ENCODE measurements around the gene RAD51B. TPM values are rescaled to one million over a fixed set of nuclear protein-coding genes. Genes with fewer than 3 reads are reported as not detected.
"Not testable (repeated sequence)": the region's sequence is repeated elsewhere in the genome, so short reads cannot be mapped to it uniquely, and the experiment has no call there.

Gene RAD51B
- total RNA-seq, 1 experiment from 2014 or later = 8.5 TPM

DNA sequence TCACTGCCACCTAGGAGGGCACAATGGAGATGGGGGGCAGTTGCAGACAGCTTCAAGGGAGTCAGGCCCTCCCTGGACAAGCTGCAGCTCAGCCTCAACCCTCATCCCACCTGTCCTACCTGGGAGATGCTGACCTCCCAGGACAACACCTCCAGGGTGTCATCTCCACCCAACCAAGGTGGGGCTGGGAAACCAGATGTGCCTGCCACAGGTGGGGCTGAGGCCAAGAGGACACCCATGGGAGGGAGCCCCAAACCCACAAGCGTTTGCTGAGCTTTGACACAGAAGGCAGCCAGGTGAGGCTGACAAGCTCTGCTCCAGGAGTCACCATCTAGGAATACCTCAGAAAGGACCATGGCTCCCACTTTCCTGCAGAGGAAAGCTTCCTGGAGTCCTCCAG, 941.8 kb downstream of the RAD51B start:
- POLR2A ChIA-PET = no interaction called here
- H3K27ac ChIP-seq (ENCODE audit: low read length) = no peak overlapping the region
- DNase-seq (ENCODE audit: low read depth, low spot score) (no peak), ATAC-seq (no peak)
- no peaks in the 10 kb centered on the region for H3K9me3 ChIP-seq (ENCODE audit: control insufficient read depth, insufficient read depth, low read depth, low read length)
- no peak overlapping the region for H3K4me3 ChIP-seq (ENCODE audit: low read depth in 2 of 2, low read length in 2 of 2)
- no peaks in the 10 kb centered on the region for H3K36me3 ChIP-seq (ENCODE audit: control insufficient read depth, insufficient read depth, low read length)
- CTCF ChIA-PET = no interaction called here
- no TSS peak for BruUV-seq (replicated peaks)
- TF ChIP-seq TCF7L2 (IDR thresholded peaks at IDR 0.05; ENCODE audit: low read depth, low read length) (no peak), POLR2AphosphoS5 (IDR thresholded peaks at IDR 0.05; ENCODE audit: low read depth, low read length) (no peak), REST (IDR thresholded peaks at IDR 0.05; ENCODE audit: insufficient read depth in 1 of 2, low read depth in 2 of 2, low read length in 1 of 2) (no peak), SIN3A (IDR thresholded peaks at IDR 0.05; ENCODE audit: borderline replicate concordance, insufficient read depth, low read depth, low read length) (no peak)
- TF ChIP-seq, protein P1, sequence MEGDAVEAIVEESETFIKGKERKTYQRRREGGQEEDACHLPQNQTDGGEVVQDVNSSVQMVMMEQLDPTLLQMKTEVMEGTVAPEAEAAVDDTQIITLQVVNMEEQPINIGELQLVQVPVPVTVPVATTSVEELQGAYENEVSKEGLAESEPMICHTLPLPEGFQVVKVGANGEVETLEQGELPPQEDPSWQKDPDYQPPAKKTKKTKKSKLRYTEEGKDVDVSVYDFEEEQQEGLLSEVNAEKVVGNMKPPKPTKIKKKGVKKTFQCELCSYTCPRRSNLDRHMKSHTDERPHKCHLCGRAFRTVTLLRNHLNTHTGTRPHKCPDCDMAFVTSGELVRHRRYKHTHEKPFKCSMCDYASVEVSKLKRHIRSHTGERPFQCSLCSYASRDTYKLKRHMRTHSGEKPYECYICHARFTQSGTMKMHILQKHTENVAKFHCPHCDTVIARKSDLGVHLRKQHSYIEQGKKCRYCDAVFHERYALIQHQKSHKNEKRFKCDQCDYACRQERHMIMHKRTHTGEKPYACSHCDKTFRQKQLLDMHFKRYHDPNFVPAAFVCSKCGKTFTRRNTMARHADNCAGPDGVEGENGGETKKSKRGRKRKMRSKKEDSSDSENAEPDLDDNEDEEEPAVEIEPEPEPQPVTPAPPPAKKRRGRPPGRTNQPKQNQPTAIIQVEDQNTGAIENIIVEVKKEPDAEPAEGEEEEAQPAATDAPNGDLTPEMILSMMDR (IDR thresholded peaks at IDR 0.05) = no peak
- H3K4me1 ChIP-seq (ENCODE audit: control insufficient read depth, insufficient read depth, low read length) = no peaks in the 10 kb centered on the region
- H3K27me3 ChIP-seq (ENCODE audit: control insufficient read depth, insufficient read depth, low read length) = no peaks in the 10 kb centered on the region
- intact Hi-C loops (cut with micrococcal nuclease; ENCODE audit: unreplicated experiment) = no loop called here
- in situ Hi-C loops (cut with HindIII; ENCODE audit: low pct_unique_long_range_greater_than_20kb, low sequenced_read_pairs) = no loop called here

DNA sequence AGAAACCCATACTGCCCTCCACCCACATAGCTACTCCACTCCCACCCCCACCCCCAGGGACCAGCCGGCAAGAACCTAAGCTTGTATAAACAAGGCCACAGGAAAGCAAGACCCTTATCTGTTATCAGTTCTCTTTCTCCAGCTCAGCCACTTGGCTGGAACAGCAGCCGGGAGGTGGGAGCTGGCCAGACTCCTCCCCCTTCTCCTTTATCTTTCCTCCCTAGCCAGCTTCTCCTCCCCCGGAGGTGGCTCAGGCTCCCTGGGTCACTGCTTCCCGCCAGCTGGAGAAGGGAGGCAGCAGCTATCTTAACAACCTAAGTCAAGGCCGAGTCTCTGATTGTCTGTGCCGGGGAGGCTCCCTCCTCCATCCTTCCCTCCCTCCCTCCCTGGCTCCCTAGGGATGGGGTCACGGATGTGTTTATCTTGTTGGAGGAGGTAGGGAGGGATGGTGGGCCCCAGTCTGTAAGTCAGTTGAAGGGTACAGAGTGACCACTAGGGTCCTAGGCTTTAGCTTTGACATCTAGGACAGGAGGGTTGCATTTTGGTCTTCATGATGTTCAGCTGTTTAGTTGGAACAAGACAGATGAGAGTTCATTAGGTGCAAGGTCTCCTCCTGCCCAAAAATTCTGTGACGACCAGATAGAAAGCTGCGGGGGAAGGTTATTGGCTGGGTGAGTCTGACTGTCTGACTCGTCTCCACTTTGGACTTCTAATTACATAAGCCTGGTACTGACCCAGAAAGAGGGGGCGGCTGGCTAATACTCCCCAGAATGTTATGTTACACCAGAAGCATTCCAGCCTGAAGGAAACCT, 943.6 kb downstream of the RAD51B start:
- intact Hi-C loops (cut with micrococcal nuclease; ENCODE audit: unreplicated experiment) (no loop called here), in situ Hi-C loops (cut with HindIII; ENCODE audit: low pct_unique_long_range_greater_than_20kb, low sequenced_read_pairs) (no loop called here)
- H3K4me1 ChIP-seq (ENCODE audit: control insufficient read depth, insufficient read depth, low read length) = no peaks in the 10 kb centered on the region
- BruUV-seq (replicated peaks) = no TSS peak
- ChIA-PET POLR2A (interaction anchor here (0.6 kb wide), 1 partner anchor 214 kb away, joined by 5 read pairs; no protein-coding TSS in a partner anchor), CTCF (no interaction called here)
- H3K9me3 ChIP-seq (ENCODE audit: control insufficient read depth, insufficient read depth, low read depth, low read length) = no peaks in the 10 kb centered on the region
- H3K36me3 ChIP-seq (ENCODE audit: control insufficient read depth, insufficient read depth, low read length) = no peaks in the 10 kb centered on the region
- TF ChIP-seq TCF7L2 (IDR thresholded peaks at IDR 0.05; ENCODE audit: low read depth, low read length) (no peak), POLR2AphosphoS5 (IDR thresholded peaks at IDR 0.05; ENCODE audit: low read depth, low read length) (no peak), SIN3A (IDR thresholded peaks at IDR 0.05; ENCODE audit: borderline replicate concordance, insufficient read depth, low read depth, low read length) (no peak), REST (IDR thresholded peaks at IDR 0.05; ENCODE audit: insufficient read depth in 1 of 2, low read depth in 2 of 2, low read length in 1 of 2) (no peak)
- TF ChIP-seq, protein P1 (IDR thresholded peaks at IDR 0.05) = no peak
- H3K4me3 ChIP-seq (ENCODE audit: low read depth in 2 of 2, low read length in 2 of 2) = no peak overlapping the region
- no peaks in the 10 kb centered on the region for H3K27me3 ChIP-seq (ENCODE audit: control insufficient read depth, insufficient read depth, low read length)
- H3K27ac ChIP-seq (ENCODE audit: low read length) = no peak overlapping the region
- ATAC-seq = no peak
- DNase-seq (ENCODE audit: low read depth, low spot score) = no peak

DNA sequence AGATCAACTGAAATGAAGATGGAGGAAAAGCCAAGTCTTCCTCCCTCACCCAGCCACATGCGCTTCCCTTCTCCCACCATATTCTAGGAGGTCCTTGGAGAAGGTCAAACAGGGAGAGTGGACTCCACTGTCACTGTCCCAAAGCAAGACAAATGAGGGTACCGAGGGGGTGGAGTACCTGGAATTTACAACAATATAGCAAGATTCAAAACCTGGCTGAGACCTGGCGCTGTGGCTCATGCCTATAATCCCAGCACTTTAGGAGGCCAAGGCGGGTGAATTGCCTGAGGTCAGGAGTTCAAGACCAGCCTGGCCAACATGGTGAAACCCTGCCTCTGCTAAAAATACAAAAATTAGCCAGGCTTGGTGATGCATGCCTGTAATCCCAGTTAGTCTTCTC, 944.3 kb downstream of the RAD51B start:
- CTCF ChIA-PET; POLR2A ChIA-PET; H3K9me3 ChIP-seq (ENCODE audit: control insufficient read depth, insufficient read depth, low read depth, low read length); H3K27me3 ChIP-seq (ENCODE audit: control insufficient read depth, insufficient read depth, low read length); H3K36me3 ChIP-seq (ENCODE audit: control insufficient read depth, insufficient read depth, low read length); intact Hi-C loops (cut with micrococcal nuclease; ENCODE audit: unreplicated experiment); BruUV-seq (replicated peaks); H3K4me1 ChIP-seq (ENCODE audit: control insufficient read depth, insufficient read depth, low read length); ATAC-seq; DNase-seq (ENCODE audit: low read depth, low spot score); H3K27ac ChIP-seq (ENCODE audit: low read length); in situ Hi-C loops (cut with HindIII; ENCODE audit: low pct_unique_long_range_greater_than_20kb, low sequenced_read_pairs); H3K4me3 ChIP-seq (ENCODE audit: low read depth in 2 of 2, low read length in 2 of 2): not testable (repeated sequence)
